ENCODE results near the gene CNTNAP5.

The CNTNAP5 gene

DNA sequence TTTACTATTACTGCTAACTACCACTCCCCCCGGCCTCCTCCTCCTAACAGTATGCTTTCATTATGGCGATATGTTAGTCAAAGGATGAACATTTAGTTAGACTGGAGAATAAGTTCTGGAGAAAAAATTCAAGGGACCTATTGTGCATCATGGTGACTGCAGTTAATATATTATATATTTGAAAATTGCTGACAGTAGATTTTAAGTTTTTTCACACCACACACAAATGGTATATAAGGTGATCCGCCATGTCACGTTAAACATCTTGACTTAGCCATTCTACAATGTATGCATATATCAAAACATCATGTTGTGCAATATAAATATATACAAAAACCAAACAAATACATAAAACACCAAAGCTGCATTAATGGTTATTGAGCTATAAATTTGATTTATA is 873.7 kb downstream of the CNTNAP5 start:
- no peak for DNase-seq (ENCODE audit: low spot score)

- no peak for DNase-seq (ENCODE audit: low spot score)
Observed at GRCh38 chr2:124908411-124908810, 883.3 kb downstream of the CNTNAP5 start.

- DNase-seq (ENCODE audit: low spot score), result no peak
Observed at GRCh38 chr2:124911560-124911959, 886.5 kb downstream of the CNTNAP5 start.

GRCh38 chr2:124913868-124914267 is 888.8 kb downstream of the CNTNAP5 start:
- no peak for DNase-seq (ENCODE audit: low spot score)

- DNase-seq (ENCODE audit: low spot score), result no peak
Observed at GRCh38 chr2:124915567-124915966, 890.5 kb downstream of the CNTNAP5 start.

GRCh38 chr2:124919296-124919695 is 894.2 kb downstream of the CNTNAP5 start:
- no peak for DNase-seq (ENCODE audit: low spot score)

DNA sequence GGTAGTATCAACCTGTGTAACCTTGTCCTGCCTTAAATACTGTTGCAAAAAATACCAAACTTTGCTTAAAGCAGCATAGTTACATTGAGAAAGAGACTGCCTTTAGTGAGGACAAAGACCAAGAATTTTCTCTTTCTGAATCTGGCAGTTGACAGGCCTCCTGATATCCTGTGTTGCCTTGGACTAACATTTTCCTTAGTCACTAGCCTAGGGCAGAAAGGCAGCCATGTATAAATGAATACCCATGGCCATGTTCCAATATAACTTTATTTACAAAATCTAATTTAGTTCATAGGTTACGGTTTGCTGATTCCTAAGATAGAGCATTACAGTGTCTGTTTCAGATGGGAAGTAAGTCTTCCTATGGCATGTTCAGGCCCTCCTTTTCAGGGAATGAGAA is 895.4 kb downstream of the CNTNAP5 start:
- DNase-seq (ENCODE audit: low spot score), result no peak

DNA sequence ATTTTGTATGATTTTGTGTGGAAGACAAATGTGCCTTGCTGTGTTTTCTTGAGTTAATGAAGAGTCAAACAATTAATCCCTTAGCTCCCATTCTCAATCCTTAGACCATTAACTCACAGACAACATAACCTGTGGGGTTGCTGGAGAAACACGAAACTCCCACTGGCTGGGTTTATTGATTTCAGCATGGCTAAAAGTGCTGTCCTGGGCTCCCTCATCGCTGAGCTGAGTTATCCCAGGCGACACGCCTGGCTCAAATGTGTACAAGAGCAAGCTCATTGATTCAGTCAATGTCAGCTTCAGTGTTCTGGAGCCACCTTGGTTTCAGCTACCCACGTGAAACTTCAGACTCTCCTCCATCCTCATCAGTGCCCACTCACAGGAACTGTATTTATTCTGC is 896.1 kb downstream of the CNTNAP5 start:
- DNase-seq (ENCODE audit: low spot score), result no peak

DNA sequence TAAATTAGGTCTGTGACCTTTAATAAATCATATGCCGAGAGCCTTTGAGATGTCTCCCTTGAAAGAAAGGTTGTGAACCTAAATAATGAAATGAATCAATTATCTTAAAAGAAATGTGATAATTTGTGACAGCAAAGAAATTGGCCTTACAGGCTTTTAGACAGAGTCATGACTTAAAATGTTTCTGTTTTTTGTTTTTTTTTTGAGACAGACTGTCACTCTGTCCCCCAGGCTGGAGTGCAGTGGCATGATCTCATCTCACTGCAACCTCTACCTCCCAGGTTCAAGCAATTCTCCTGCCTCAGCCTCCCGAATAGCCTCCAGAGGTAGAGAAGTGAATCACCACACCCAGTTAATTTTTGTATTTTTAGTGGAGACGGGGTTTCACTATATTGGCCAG is 898.0 kb downstream of the CNTNAP5 start:
- DNase-seq (ENCODE audit: low spot score), result no peak

DNA sequence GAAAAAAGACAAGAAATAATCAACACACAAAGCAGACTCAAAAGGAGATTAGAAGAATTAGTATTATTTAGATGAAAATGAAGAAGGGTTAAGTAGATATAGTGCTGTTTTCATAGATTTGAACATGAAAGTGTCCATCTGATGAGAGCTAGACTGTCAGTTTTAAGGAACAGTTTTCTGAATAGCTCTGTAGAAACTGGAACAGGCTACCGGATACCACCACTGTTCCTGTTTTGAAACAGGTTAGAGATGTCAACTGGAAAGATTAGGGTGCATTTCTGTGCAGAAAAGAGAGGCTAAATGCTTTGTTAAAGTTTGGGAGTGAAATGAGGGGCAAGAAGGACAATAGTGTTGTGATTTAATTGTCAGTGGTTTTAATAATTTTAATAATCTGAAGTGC is 908.8 kb downstream of the CNTNAP5 start:
- DNase-seq (ENCODE audit: low spot score), result no peak

GRCh38 chr2:124953921-124954320 is 928.8 kb downstream of the CNTNAP5 start:
- no peak for DNase-seq (ENCODE audit: low spot score)

GRCh38 chr2:124959581-124959980 is 934.5 kb downstream of the CNTNAP5 start:
- DNase-seq (ENCODE audit: low spot score), result no peak

DNA sequence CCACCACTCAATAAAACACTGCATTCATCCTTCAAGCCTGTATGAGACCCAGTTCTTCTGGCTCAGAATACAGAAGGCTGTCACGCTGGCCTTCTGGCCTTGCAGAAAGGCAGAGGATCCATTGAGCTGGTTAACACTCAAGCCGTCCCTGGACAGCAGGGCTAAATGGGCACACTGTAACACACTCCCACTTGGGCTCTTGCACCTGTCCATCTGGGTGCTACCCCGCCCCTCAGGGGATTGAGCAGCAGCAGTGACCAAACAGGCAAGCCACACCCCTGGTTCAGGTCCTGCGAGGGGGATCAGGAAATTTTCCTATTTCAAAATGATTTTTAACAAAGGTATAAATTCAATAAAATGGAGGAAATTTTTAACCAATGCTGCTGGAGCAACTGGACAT is 936.0 kb downstream of the CNTNAP5 start:
- no peak for DNase-seq (ENCODE audit: low spot score)
